CD4-positive, alpha-beta T cell (primary cell): ENCODE data around the gene KDM4B. TPM values are rescaled to one million over a fixed set of nuclear protein-coding genes. Genes with fewer than 3 reads are reported as not detected.

ENCODE experiments used
- ATAC-seq: fragments of 200-7000 bp; cut with Tn5 transposase; one replicate; pipeline ENCODE4 v1.10.0; 2022; ENCODE audit warnings: mild to moderate bottlenecking; ENCODE audit not compliant: poor library complexity
- CTCF ChIA-PET: fragments of 350-600 bp; sonication (Branson Sonifier 250); formaldehyde crosslinking; loops from one replicate; lab custom pipeline; 2021; ENCODE audit warnings: antibody characterized with exemption, inconsistent platforms; lab: Charles Lee
- POLR2A ChIA-PET: fragments of 350-600 bp; sonication (Branson Sonifier 250); formaldehyde crosslinking; loops from one replicate; lab custom pipeline; 2021; ENCODE audit warnings: antibody characterized with exemption, inconsistent platforms; lab: Charles Lee
- DNase-seq, 14 experiments: peaks; one replicate each; pipeline ENCODE4 v3.0.0-alpha.2; 2013 to 2020; ENCODE audit warnings: mixed read lengths in 2 of 14
- H3K27ac ChIP-seq, 2 donors: one replicate each; pipeline versions ENCODE4 v1.5.1 to v1.7.0; 2013; ENCODE audit warnings: low read length in 2 of 2, low read depth in 1 of 2, mild to moderate bottlenecking in 1 of 2
- H3K27me3 ChIP-seq, 2 experiments: 1 replicate in 1 of 2; 2 replicates in 1 of 2; pipeline versions ENCODE4 v1.6.1 to v1.7.0; 2013; ENCODE audit warnings: low read length in 2 of 2, control low read depth in 1 of 2, mild to moderate bottlenecking in 1 of 2, moderate library complexity in 1 of 2; ENCODE audit not compliant: insufficient read depth in 2 of 2, control insufficient read depth in 1 of 2
- H3K36me3 ChIP-seq: one replicate; pipeline ENCODE4 v1.6.1; 2013; ENCODE audit warnings: low read length, control low read depth; ENCODE audit not compliant: insufficient read depth
- H3K4me1 ChIP-seq: one replicate; pipeline ENCODE4 v1.6.1; 2013; ENCODE audit warnings: low read length, control low read depth; ENCODE audit not compliant: insufficient read depth
- H3K4me3 ChIP-seq: one replicate; pipeline ENCODE4 v1.5.1; 2013; ENCODE audit warnings: mild to moderate bottlenecking, low read length, moderate library complexity
- H3K9me3 ChIP-seq, 2 experiments: 1 replicate in 1 of 2; 2 replicates in 1 of 2; pipeline versions ENCODE4 v1.6.1 to v1.7.0; 2013; ENCODE audit warnings: low read length in 2 of 2, mild to moderate bottlenecking in 2 of 2, control low read depth in 1 of 2, moderate library complexity in 1 of 2; ENCODE audit not compliant: control insufficient read depth in 1 of 2, insufficient read depth in 1 of 2
- H3K27ac Mint-ChIP-seq: one replicate; pipeline ENCODE4 v1.8.0; 2020; ENCODE audit warnings: mixed read lengths
- H3K27me3 Mint-ChIP-seq: one replicate; pipeline ENCODE4 v1.8.0; 2021; ENCODE audit warnings: mixed read lengths
- H3K36me3 Mint-ChIP-seq: one replicate; pipeline ENCODE4 v1.8.0; 2021; ENCODE audit warnings: low read depth, mixed read lengths
- H3K4me1 Mint-ChIP-seq: one replicate; pipeline ENCODE4 v1.8.0; 2021; ENCODE audit warnings: low read depth, mixed read lengths
- H3K4me3 Mint-ChIP-seq: one replicate; pipeline ENCODE4 v1.8.0; 2020; ENCODE audit warnings: mild to moderate bottlenecking, mixed read lengths
- H3K9me3 Mint-ChIP-seq: one replicate; pipeline ENCODE4 v1.8.0; 2020; ENCODE audit warnings: mixed read lengths
- CTCF ChIP-seq: fragments of 200-600 bp; IDR thresholded peaks from one replicate; pipeline ENCODE4 v1.8.0; 2022; ENCODE audit warnings: antibody characterized with exemption, mild to moderate bottlenecking
- intact Hi-C, 2 experiments: fragments of 100-400 bp; cut with DNase I in 1 of 2; cut with micrococcal nuclease in 1 of 2; formaldehyde crosslinking; loops; one replicate each; pipeline versions ENCODE4 v1.15.1 to v1.9.0; 2023 to 2025; cut with DNase I, micrococcal nuclease
- total RNA-seq, 174 experiments: library from RNA in 2 of 174; stranded (reverse) in 2 of 174; gene quantifications; one replicate each; pipeline ENCODE4 v1.2.3 and lab custom pipeline; 2021 to 2026

The KDM4B gene
- total RNA-seq, 2 experiments from 2014 or later, result 41.8 to 42.5 TPM

GRCh38 chr19:5003781-5004180, 34.9 kb downstream of the KDM4B start:
- ATAC-seq, result no peak
- no peak overlapping the region for H3K27ac Mint-ChIP-seq

GRCh38 chr19:5005096-5005495, 36.2 kb downstream of the KDM4B start:
- Histone ChIP-seq H3K9me3 (peaks cover 0 to 7% of the 10 kb centered on the region in 2 experiments), H3K36me3 (peaks cover 8% of the 10 kb centered on the region), H3K27ac (no peak overlapping the region), H3K4me3 (no peak overlapping the region), H3K4me1 (peaks cover 4% of the 10 kb centered on the region), H3K27me3 (no peaks in the 10 kb centered on the region)
- ChIA-PET CTCF (interaction anchor here (1.0 kb wide), 1 partner anchor 26 kb away, joined by 3 read pairs; no protein-coding TSS in a partner anchor), POLR2A (no interaction called here)
- no peak for TF ChIP-seq CTCF
- H3K27ac Mint-ChIP-seq, result no peak overlapping the region
- no peaks in the 10 kb centered on the region for H3K9me3 Mint-ChIP-seq
- H3K4me3 Mint-ChIP-seq, result no peak overlapping the region
- DNase-seq (no peak), ATAC-seq (no peak)
- H3K27me3 Mint-ChIP-seq, result no peaks in the 10 kb centered on the region
- intact Hi-C loops, result no loop called here
- H3K4me1 Mint-ChIP-seq, result peaks cover 19% of the 10 kb centered on the region
- peaks cover 19% of the 10 kb centered on the region for H3K36me3 Mint-ChIP-seq

More at GRCh38 chr19:5003781-5004180, 34.9 kb downstream of the KDM4B start:
- TF ChIP-seq CTCF, result no peak
- peaks cover 4% of the 10 kb centered on the region for H3K4me1 ChIP-seq
- H3K27ac ChIP-seq, result no peak overlapping the region
- POLR2A ChIA-PET, result no interaction called here
- Mint-ChIP-seq H3K9me3 (no peaks in the 10 kb centered on the region), H3K4me1 (peaks cover 19% of the 10 kb centered on the region), H3K4me3 (no peak overlapping the region), H3K36me3 (peaks cover 24% of the 10 kb centered on the region), H3K27me3 (no peaks in the 10 kb centered on the region)
- intact Hi-C loops, result no loop called here
- peaks cover 0 to 7% of the 10 kb centered on the region in 2 experiments for H3K9me3 ChIP-seq
- no peak for DNase-seq
- no peaks in the 10 kb centered on the region for H3K27me3 ChIP-seq
- H3K36me3 ChIP-seq, result peaks cover 8% of the 10 kb centered on the region
- CTCF ChIA-PET, result no interaction called here
- no peak overlapping the region for H3K4me3 ChIP-seq

- Histone ChIP-seq H3K9me3 (peaks cover 0 to 7% of the 10 kb centered on the region in 2 experiments), H3K27ac (no peak overlapping the region), H3K27me3 (no peaks in the 10 kb centered on the region), H3K4me1 (peaks cover 2% of the 10 kb centered on the region), H3K4me3 (no peak overlapping the region), H3K36me3 (peaks cover 8% of the 10 kb centered on the region)
- TF ChIP-seq CTCF, result no peak
- Mint-ChIP-seq H3K4me3 (no peak overlapping the region), H3K27me3 (no peaks in the 10 kb centered on the region), H3K9me3 (no peaks in the 10 kb centered on the region), H3K36me3 (peaks cover 23% of the 10 kb centered on the region), H3K27ac (no peak overlapping the region), H3K4me1 (peaks cover 14% of the 10 kb centered on the region)
- CTCF ChIA-PET, result no interaction called here
- ATAC-seq (no peak), DNase-seq (no peak)
- POLR2A ChIA-PET, result interaction anchor here (0.7 kb wide), 1 partner anchor 10 kb away, joined by 3 read pairs; no protein-coding TSS in a partner anchor
- intact Hi-C loops, result no loop called here
These were observed 37.3 kb downstream of the KDM4B start for GRCh38 chr19:5006201-5006600.
